ENCODE data around the gene NLGN2. TPM values are rescaled to one million over a fixed set of nuclear protein-coding genes. Genes with fewer than 3 reads are reported as not detected.
A peak's percentile ranks its signal among the peaks of the same experiment; 100 is the strongest.

The NLGN2 gene
- total RNA-seq, 2 donors from 2014 or later: 78.5 to 121 TPM

DNA sequence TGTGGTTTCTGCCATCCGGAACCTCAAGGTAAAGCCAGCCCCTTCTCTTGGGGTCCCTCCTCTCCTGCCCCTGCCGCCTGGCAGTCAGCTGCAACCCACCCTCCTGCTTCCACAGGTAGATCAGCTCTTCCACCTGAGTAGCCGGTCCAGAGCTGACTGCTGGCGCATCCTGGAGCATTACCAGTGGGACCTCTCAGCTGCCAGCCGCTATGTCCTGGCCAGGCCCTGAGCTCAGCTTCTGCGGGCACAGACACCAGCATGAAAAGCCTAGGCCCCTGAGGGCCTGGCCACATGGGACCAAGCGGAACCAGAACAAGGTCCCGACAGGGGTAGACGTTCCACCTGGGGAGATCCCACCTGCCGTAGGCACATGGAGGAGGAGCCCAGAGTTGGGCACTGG lies 18.8 kb upstream of the NLGN2 start:
- H3K27me3 Mint-ChIP-seq (ENCODE audit: insufficient read depth): peaks cover 6% of the 10 kb centered on the region
- no peaks in the 10 kb centered on the region for H3K4me1 Mint-ChIP-seq
- H3K4me3 Mint-ChIP-seq: no peak overlapping the region
- DNase-seq: peak; percentile 44
- H3K4me1 ChIP-seq (ENCODE audit: control insufficient read depth, insufficient read depth, low read length): peaks cover 3% of the 10 kb centered on the region
- WGBS, 2 experiments (ENCODE audit: insufficient coverage in 1 of 2, insufficient read length in 1 of 2): 96 to 97% methylated on average over 6 to 10 of the region's 10 CpGs
- no peaks in the 10 kb centered on the region for H3K27me3 ChIP-seq (ENCODE audit: control insufficient read depth, insufficient read depth, low read length, poor library complexity, severe bottlenecking)
- H3K27ac ChIP-seq (ENCODE audit: low read depth, low read length): no peak overlapping the region
- TF ChIP-seq, protein P1, sequence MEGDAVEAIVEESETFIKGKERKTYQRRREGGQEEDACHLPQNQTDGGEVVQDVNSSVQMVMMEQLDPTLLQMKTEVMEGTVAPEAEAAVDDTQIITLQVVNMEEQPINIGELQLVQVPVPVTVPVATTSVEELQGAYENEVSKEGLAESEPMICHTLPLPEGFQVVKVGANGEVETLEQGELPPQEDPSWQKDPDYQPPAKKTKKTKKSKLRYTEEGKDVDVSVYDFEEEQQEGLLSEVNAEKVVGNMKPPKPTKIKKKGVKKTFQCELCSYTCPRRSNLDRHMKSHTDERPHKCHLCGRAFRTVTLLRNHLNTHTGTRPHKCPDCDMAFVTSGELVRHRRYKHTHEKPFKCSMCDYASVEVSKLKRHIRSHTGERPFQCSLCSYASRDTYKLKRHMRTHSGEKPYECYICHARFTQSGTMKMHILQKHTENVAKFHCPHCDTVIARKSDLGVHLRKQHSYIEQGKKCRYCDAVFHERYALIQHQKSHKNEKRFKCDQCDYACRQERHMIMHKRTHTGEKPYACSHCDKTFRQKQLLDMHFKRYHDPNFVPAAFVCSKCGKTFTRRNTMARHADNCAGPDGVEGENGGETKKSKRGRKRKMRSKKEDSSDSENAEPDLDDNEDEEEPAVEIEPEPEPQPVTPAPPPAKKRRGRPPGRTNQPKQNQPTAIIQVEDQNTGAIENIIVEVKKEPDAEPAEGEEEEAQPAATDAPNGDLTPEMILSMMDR (conservative IDR thresholded peaks at IDR 0.05): no peak
- H3K27ac Mint-ChIP-seq: no peak overlapping the region
- peaks cover 27% of the 10 kb centered on the region for H3K36me3 ChIP-seq (ENCODE audit: control insufficient read depth, insufficient read depth, low read length)
- H3K9me3 ChIP-seq (ENCODE audit: control insufficient read depth, low read length): no peaks in the 10 kb centered on the region
- H3K36me3 Mint-ChIP-seq (ENCODE audit: low read depth): peaks cover 34% of the 10 kb centered on the region
- no peaks in the 10 kb centered on the region for H3K9me3 Mint-ChIP-seq
- no peak overlapping the region for H3K9ac ChIP-seq (ENCODE audit: extremely low read depth, low read length, poor library complexity, severe bottlenecking)
- no peak overlapping the region for H3K4me3 ChIP-seq (ENCODE audit: low read length)

DNA sequence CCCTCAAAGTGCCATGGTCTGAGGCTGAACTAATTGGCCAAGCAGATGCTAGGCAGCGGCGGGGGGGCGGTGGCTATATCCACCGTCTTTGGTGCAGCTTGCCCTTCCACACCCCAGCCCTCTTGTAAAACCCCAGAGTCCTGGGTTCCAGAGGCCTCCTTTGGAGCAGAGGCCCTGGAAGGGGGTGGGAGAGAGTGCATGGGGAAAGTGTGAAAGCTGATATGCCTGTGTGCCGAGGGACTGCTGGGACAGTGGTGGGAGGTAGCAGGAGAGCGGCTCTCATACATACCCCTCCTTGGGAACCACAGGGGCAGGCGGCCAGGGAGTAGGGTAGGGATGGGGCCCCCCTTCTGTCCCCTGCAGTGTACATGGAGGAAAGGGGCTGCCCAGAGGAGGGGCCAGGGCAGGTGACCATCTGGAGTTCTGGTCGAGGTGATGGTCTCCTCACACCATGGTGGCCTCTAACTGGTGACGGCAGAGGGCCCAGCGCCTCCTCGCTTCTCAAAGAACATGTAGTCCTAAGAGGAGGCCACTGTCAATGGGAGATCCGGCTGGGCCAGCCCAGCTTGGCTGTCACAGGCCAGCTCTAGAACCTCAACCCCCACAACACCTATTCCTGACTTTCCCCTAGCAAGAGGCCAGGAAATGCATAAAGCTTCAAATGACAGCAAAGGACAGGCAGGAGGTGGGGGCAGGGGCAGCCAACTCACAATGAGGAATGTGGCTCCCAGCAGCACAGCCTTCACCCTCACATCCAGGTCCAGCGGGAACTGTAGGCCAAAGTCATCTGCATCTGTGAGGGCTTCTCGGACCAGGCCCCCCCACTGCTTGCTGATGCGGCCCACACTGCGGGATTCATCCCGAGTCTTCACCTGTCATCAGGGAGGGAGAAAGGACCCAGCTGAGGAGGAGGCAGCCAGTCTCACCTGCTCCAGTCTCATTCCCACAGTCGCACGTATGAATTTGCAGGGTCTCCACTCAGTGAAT lies 17.4 kb upstream of the NLGN2 start:
- peaks cover 3% of the 10 kb centered on the region for H3K4me1 ChIP-seq (ENCODE audit: control insufficient read depth, insufficient read depth, low read length)
- Mint-ChIP-seq H3K27ac (no peak overlapping the region), H3K4me1 (peaks cover 4% of the 10 kb centered on the region), H3K9me3 (no peaks in the 10 kb centered on the region), H3K27me3 (ENCODE audit: insufficient read depth) (peaks cover 5% of the 10 kb centered on the region), H3K4me3 (no peak overlapping the region), H3K36me3 (ENCODE audit: low read depth) (peaks cover 32% of the 10 kb centered on the region)
- TF ChIP-seq, protein P1 (conservative IDR thresholded peaks at IDR 0.05): no peak
- no peak overlapping the region for H3K4me3 ChIP-seq (ENCODE audit: low read length)
- no peak overlapping the region for H3K9ac ChIP-seq (ENCODE audit: extremely low read depth, low read length, poor library complexity, severe bottlenecking)
- H3K36me3 ChIP-seq (ENCODE audit: control insufficient read depth, insufficient read depth, low read length): peaks cover 27% of the 10 kb centered on the region
- DNase-seq: peak; percentile 58
- no peaks in the 10 kb centered on the region for H3K9me3 ChIP-seq (ENCODE audit: control insufficient read depth, low read length)
- no peaks in the 10 kb centered on the region for H3K27me3 ChIP-seq (ENCODE audit: control insufficient read depth, insufficient read depth, low read length, poor library complexity, severe bottlenecking)
- no peak overlapping the region for H3K27ac ChIP-seq (ENCODE audit: low read depth, low read length)
- 86% methylated on average over 13 to 19 of the region's 19 CpGs for WGBS, 2 experiments (ENCODE audit: insufficient coverage in 1 of 2, insufficient read length in 1 of 2)

DNA sequence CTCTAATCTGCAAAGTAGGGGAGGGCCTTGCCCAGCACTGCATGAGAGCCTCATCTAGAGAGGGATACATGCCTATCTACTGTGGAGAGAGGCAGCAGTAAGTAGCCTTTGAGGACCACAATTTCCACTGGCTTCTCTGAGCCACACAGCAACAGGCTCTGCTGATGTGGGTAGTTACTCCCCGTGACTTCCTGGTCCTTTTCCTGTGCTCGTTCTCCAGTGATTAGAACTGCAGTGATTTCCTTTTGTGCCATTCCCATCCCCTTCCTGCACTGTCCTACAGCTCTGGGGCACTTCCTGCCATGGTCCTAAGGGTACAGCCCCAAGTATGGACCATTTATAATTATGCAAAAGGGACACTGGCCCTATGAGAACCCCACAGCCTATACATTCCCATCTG lies 16.3 kb upstream of the NLGN2 start:
- H3K4me3 Mint-ChIP-seq: no peak overlapping the region
- H3K36me3 ChIP-seq (ENCODE audit: control insufficient read depth, insufficient read depth, low read length): peaks cover 27% of the 10 kb centered on the region
- no peaks in the 10 kb centered on the region for H3K27me3 ChIP-seq (ENCODE audit: control insufficient read depth, insufficient read depth, low read length, poor library complexity, severe bottlenecking)
- no peak overlapping the region for H3K4me3 ChIP-seq (ENCODE audit: low read length)
- TF ChIP-seq, protein P1 (conservative IDR thresholded peaks at IDR 0.05): no peak
- H3K4me1 Mint-ChIP-seq: peaks cover 4% of the 10 kb centered on the region
- DNase-seq: no peak
- no peaks in the 10 kb centered on the region for H3K9me3 Mint-ChIP-seq
- no peak overlapping the region for H3K9ac ChIP-seq (ENCODE audit: extremely low read depth, low read length, poor library complexity, severe bottlenecking)
- H3K36me3 Mint-ChIP-seq (ENCODE audit: low read depth): peaks cover 28% of the 10 kb centered on the region
- H3K27me3 Mint-ChIP-seq (ENCODE audit: insufficient read depth): peaks cover 9% of the 10 kb centered on the region
- no peaks in the 10 kb centered on the region for H3K9me3 ChIP-seq (ENCODE audit: control insufficient read depth, low read length)
- no peak overlapping the region for H3K27ac ChIP-seq (ENCODE audit: low read depth, low read length)
- WGBS, 2 experiments (ENCODE audit: insufficient coverage in 1 of 2, insufficient read length in 1 of 2): 85 to 90% methylated on average over 2 of the region's 2 CpGs
- H3K27ac Mint-ChIP-seq: no peak overlapping the region
- peaks cover 3% of the 10 kb centered on the region for H3K4me1 ChIP-seq (ENCODE audit: control insufficient read depth, insufficient read depth, low read length)
